ENCODE data around the gene PPIG. TPM values are rescaled to one million over a fixed set of nuclear protein-coding genes. Genes with fewer than 3 reads are reported as not detected.
"Not testable (repeated sequence)": the region's sequence is repeated elsewhere in the genome, so short reads cannot be mapped to it uniquely, and the experiment has no call there.

Gene PPIG
- total RNA-seq, 1 experiment from 2014 or later, result 23.4 TPM

GRCh38 chr2:169673106-169673505 is 89.0 kb downstream of the PPIG start:
- H3K9me3 ChIP-seq, result no peaks in the 10 kb centered on the region
- H3K4me3 ChIP-seq, result no peak overlapping the region
- H3K36me3 ChIP-seq, result no peaks in the 10 kb centered on the region
- no peaks in the 10 kb centered on the region for H3K27me3 ChIP-seq
- no peak for DNase-seq

- Histone ChIP-seq H3K9me3 (no peaks in the 10 kb centered on the region), H3K36me3 (no peaks in the 10 kb centered on the region), H3K27me3 (no peaks in the 10 kb centered on the region), H3K4me3 (no peak overlapping the region)
- no peak for DNase-seq
Measured at GRCh38 chr2:169673921-169674320, 89.8 kb downstream of the PPIG start.

GRCh38 chr2:169676357-169676756 is 92.2 kb downstream of the PPIG start:
- Histone ChIP-seq H3K9me3 (no peaks in the 10 kb centered on the region), H3K27me3 (no peaks in the 10 kb centered on the region), H3K36me3 (no peaks in the 10 kb centered on the region), H3K4me3 (no peak overlapping the region)
- DNase-seq, result no peak

- H3K9me3 ChIP-seq, result no peaks in the 10 kb centered on the region
- DNase-seq, result no peak
- no peak overlapping the region for H3K4me3 ChIP-seq
- H3K36me3 ChIP-seq, result no peaks in the 10 kb centered on the region
- H3K27me3 ChIP-seq, result no peaks in the 10 kb centered on the region
Measured at GRCh38 chr2:169676850-169677249, 92.7 kb downstream of the PPIG start.

GRCh38 chr2:169683054-169683424 is 98.9 kb downstream of the PPIG start:
- H3K36me3 ChIP-seq, result no peaks in the 10 kb centered on the region
- no peak overlapping the region for H3K4me3 ChIP-seq
- no peak for DNase-seq
- H3K27me3 ChIP-seq, result no peaks in the 10 kb centered on the region
- H3K9me3 ChIP-seq, result no peaks in the 10 kb centered on the region

GRCh38 chr2:169683425-169684134 is 99.4 kb downstream of the PPIG start:
- H3K4me3 ChIP-seq, result no peak overlapping the region
- no peak for DNase-seq
- no peaks in the 10 kb centered on the region for H3K27me3 ChIP-seq
- no peaks in the 10 kb centered on the region for H3K36me3 ChIP-seq
- no peaks in the 10 kb centered on the region for H3K9me3 ChIP-seq

GRCh38 chr2:169684135-169684565 is 100.0 kb downstream of the PPIG start:
- H3K27me3 ChIP-seq, result no peaks in the 10 kb centered on the region
- H3K4me3 ChIP-seq, result no peak overlapping the region
- no peak for DNase-seq
- H3K9me3 ChIP-seq, result no peaks in the 10 kb centered on the region
- no peaks in the 10 kb centered on the region for H3K36me3 ChIP-seq

- not testable (repeated sequence) for DNase-seq, H3K36me3 ChIP-seq, H3K9me3 ChIP-seq, H3K27me3 ChIP-seq, H3K4me3 ChIP-seq
Measured at GRCh38 chr2:169684712-169685111, 100.6 kb downstream of the PPIG start.

- not testable (repeated sequence) for H3K4me3 ChIP-seq
Measured at GRCh38 chr2:169686825-169687224, 102.7 kb downstream of the PPIG start.

GRCh38 chr2:169687943-169688342 is 103.8 kb downstream of the PPIG start:
- H3K4me3 ChIP-seq, H3K36me3 ChIP-seq, DNase-seq, H3K9me3 ChIP-seq, H3K27me3 ChIP-seq: not testable (repeated sequence)

More at GRCh38 chr2:169686825-169687224, 102.7 kb downstream of the PPIG start:
- not testable (repeated sequence) for H3K27me3 ChIP-seq, H3K9me3 ChIP-seq, DNase-seq, H3K36me3 ChIP-seq

GRCh38 chr2:169690958-169691357 is 106.8 kb downstream of the PPIG start:
- no peak for DNase-seq
- H3K27me3 ChIP-seq, result no peaks in the 10 kb centered on the region
- H3K9me3 ChIP-seq, result no peaks in the 10 kb centered on the region
- H3K4me3 ChIP-seq, result no peak overlapping the region
- no peaks in the 10 kb centered on the region for H3K36me3 ChIP-seq

Other genes with a start within 250 kb of the PPIG start
- gene LRP2, start 221.8 kb upstream of the PPIG start, total RNA-seq (2014; rRNA removed; shearing (Covaris generic); ENCODE audit: low replicate concordance), result not detected in 2 replicates
- 3.9 and 5.2 TPM in 2 replicates for gene BBS5, start 104.9 kb upstream of the PPIG start, total RNA-seq (2014; rRNA removed; shearing (Covaris generic); ENCODE audit: low replicate concordance)
- 1.3 TPM in 1 of 2 replicates, not detected in the other for gene KLHL41, start 74.6 kb upstream of the PPIG start, total RNA-seq (2014; rRNA removed; shearing (Covaris generic); ENCODE audit: low replicate concordance)
- 14.7 and 26.0 TPM in 2 replicates for gene FASTKD1, start 10.5 kb upstream of the PPIG start, total RNA-seq (2014; rRNA removed; shearing (Covaris generic); ENCODE audit: low replicate concordance)
- not detected in 2 replicates for gene CFAP210, start 110.1 kb downstream of the PPIG start, total RNA-seq (2014; rRNA removed; shearing (Covaris generic); ENCODE audit: low replicate concordance)
- 5.1 and 8.5 TPM in 2 replicates for gene PHOSPHO2, start 110.1 kb downstream of the PPIG start, total RNA-seq (2014; rRNA removed; shearing (Covaris generic); ENCODE audit: low replicate concordance)
- gene KLHL23, start 149.5 kb downstream of the PPIG start, total RNA-seq (2014; rRNA removed; shearing (Covaris generic); ENCODE audit: low replicate concordance), result 9.2 and 9.5 TPM in 2 replicates
- 101 and 193 TPM in 2 replicates for gene SSB, start 214.5 kb downstream of the PPIG start, total RNA-seq (2014; rRNA removed; shearing (Covaris generic); ENCODE audit: low replicate concordance)
- 86.5 and 152 TPM in 2 replicates for gene METTL5, start 240.6 kb downstream of the PPIG start, total RNA-seq (2014; rRNA removed; shearing (Covaris generic); ENCODE audit: low replicate concordance)
- gene UBR3, start 243.1 kb downstream of the PPIG start, total RNA-seq (2014; rRNA removed; shearing (Covaris generic); ENCODE audit: low replicate concordance), result 24.5 and 34.9 TPM in 2 replicates